ENCODE measurements around the gene ITSN1.

ITSN1 gene

DNA sequence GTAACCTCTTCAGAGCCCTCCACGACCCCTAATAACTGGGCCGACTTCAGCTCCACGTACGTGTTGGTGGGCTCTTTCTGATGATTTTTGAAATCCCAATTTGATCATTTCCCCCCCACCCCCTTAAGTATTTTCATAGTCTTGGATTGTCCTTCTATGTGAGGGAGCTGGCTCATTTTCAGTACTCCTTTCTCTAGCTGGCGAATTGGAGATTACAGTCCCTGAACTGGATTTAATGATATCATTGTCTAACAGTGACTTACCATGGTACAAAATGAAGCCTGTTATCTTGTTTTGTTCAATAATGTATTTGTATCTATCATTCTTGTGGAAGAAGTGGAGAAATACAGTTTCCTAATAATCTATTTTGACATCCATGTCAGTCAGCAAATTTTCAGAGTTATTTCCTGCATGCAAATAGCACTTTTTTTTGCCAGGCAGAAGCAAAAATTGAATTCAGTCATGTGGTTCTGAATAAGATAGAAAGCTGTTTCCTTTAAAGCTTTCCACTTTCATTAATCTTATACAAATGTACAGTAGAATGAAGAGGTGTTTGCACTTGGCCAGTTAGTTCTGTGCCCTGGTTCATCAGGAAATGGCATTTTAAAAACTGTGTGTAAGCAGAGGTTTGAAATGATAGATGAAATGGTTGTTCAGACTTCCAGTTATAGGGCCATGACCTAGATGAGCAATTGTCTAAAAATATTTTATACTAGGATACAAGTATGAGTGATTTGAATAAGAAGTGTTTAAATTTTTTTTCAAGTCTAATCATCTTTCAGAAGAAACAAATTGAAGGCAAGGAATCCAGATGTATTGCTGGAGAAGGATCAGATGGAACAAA lies 169.1 kb downstream of the ITSN1 start:
- Histone ChIP-seq H3K27me3 (ENCODE audit: control insufficient read depth in 1 of 2, insufficient read depth in 2 of 2, low read length in 2 of 2) (no peaks in the 10 kb centered on the region), H3K27ac (ENCODE audit: low read length) (no peak overlapping the region), H3K36me3 (ENCODE audit: control insufficient read depth in 2 of 2, insufficient read depth in 2 of 2, low read length in 2 of 2) (peaks cover 11 to 15% of the 10 kb centered on the region in 2 donors), H3K4me3 (ENCODE audit: low read length in 2 of 2) (peak overlapping the region in 1 of 2 donors; percentile 22), H3K9me3 (ENCODE audit: control insufficient read depth in 2 of 2, low read length in 2 of 2) (no peaks in the 10 kb centered on the region), H3K9ac (ENCODE audit: low read length in 2 of 2) (peak overlapping the region in 1 of 2 donors; percentile 13), H3K4me1 (ENCODE audit: control insufficient read depth, insufficient read depth, low read length) (peaks cover 7% of the 10 kb centered on the region)

DNA sequence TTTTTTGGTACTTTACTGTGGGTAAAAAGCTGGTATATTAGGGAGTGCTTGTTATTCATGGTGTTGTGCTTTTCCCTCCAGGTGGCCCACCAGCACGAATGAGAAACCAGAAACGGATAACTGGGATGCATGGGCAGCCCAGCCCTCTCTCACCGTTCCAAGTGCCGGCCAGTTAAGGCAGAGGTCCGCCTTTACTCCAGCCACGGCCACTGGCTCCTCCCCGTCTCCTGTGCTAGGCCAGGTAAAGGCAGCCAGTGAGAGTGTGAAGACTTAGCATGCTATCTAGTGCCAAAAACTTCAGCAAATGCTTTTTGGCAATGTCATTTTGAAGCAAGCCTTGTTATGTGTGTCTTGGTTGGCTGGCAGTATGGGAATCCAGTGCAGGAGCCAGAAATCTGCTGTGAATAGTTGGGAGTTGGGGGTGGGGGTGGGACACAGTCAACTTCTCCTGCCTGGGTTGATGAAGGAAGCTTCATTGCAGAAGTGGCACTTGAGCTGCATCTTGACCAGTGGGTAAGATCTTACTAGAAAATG lies 171.6 kb downstream of the ITSN1 start:
- Histone ChIP-seq H3K27me3 (ENCODE audit: control insufficient read depth in 1 of 2, insufficient read depth in 2 of 2, low read length in 2 of 2) (no peaks in the 10 kb centered on the region), H3K36me3 (ENCODE audit: control insufficient read depth in 2 of 2, insufficient read depth in 2 of 2, low read length in 2 of 2) (peaks cover 16 to 25% of the 10 kb centered on the region in 2 donors), H3K9ac (ENCODE audit: low read length in 2 of 2) (no peak overlapping the region), H3K9me3 (ENCODE audit: control insufficient read depth in 2 of 2, low read length in 2 of 2) (no peaks in the 10 kb centered on the region), H3K4me1 (ENCODE audit: control insufficient read depth, insufficient read depth, low read length) (peaks cover 7% of the 10 kb centered on the region), H3K27ac (ENCODE audit: low read length) (no peak overlapping the region), H3K4me3 (ENCODE audit: low read length in 2 of 2) (no peak overlapping the region)

DNA sequence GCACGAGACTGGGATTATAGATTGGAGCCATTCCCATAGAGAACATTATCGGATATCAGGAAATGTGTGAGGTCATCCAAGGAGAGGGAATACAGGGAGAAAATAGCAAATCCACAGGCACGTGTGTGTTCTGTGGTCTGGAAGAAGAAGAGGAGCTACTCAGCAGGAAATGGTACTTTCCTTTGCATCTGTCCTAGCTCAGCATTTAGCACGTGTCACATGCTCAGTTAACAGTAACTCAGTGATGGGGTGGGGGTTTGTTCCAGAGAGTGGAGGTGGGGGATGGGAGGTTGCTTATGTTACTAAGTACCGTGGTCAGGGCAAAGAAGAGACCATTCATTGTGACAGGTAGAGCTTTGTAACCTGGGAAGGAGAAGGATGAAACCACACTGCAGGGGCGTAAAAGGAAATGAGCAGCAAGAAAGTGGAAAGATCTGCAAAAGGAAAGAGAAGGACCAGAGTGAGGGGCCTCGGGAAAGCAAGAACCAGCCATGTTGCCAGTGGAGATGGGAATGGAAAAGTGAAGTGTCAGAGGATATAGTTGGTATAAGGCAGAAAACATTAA lies 172.9 kb downstream of the ITSN1 start:
- Histone ChIP-seq H3K4me1 (ENCODE audit: control insufficient read depth, insufficient read depth, low read length) (peaks cover 7% of the 10 kb centered on the region), H3K36me3 (ENCODE audit: control insufficient read depth in 2 of 2, insufficient read depth in 2 of 2, low read length in 2 of 2) (peaks cover 17 to 25% of the 10 kb centered on the region in 2 donors)

DNA sequence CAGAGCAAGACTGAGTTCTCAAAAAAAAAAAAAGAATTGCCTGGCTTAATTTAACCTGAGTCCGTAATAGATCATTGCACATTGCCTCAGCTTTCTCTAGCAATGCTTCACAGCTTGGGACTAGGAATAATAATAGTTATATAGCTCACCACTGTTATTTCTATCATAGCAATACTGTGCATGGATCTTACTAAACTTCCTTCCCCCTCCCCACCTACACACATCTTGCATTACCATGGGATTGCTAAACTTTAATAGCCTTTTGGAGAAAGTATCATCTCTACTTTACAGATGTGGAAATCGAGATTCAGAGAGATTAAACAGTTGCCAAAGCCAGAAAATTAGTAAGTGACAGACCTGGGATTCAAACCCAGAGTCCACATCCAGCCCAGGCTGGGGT lies 173.9 kb downstream of the ITSN1 start:
- no peak overlapping the region for H3K4me3 ChIP-seq (ENCODE audit: low read length in 2 of 2)
- no peak overlapping the region for H3K9ac ChIP-seq (ENCODE audit: low read length in 2 of 2)
- H3K9me3 ChIP-seq (ENCODE audit: control insufficient read depth in 2 of 2, low read length in 2 of 2), result no peaks in the 10 kb centered on the region
- H3K36me3 ChIP-seq (ENCODE audit: control insufficient read depth in 2 of 2, insufficient read depth in 2 of 2, low read length in 2 of 2), result peaks cover 19 to 25% of the 10 kb centered on the region in 2 donors
- H3K4me1 ChIP-seq (ENCODE audit: control insufficient read depth, insufficient read depth, low read length), result no peaks in the 10 kb centered on the region
- no peaks in the 10 kb centered on the region for H3K27me3 ChIP-seq (ENCODE audit: control insufficient read depth in 1 of 2, insufficient read depth in 2 of 2, low read length in 2 of 2)
- H3K27ac ChIP-seq (ENCODE audit: low read length), result no peak overlapping the region

More for the DNA sequence above, 172.9 kb downstream of the ITSN1 start:
- H3K9me3 ChIP-seq (ENCODE audit: control insufficient read depth in 2 of 2, low read length in 2 of 2), result no peaks in the 10 kb centered on the region
- H3K27ac ChIP-seq (ENCODE audit: low read length), result no peak overlapping the region
- H3K27me3 ChIP-seq (ENCODE audit: control insufficient read depth in 1 of 2, insufficient read depth in 2 of 2, low read length in 2 of 2), result no peaks in the 10 kb centered on the region
- H3K9ac ChIP-seq (ENCODE audit: low read length in 2 of 2), result no peak overlapping the region
- H3K4me3 ChIP-seq (ENCODE audit: low read length in 2 of 2), result no peak overlapping the region

DNA sequence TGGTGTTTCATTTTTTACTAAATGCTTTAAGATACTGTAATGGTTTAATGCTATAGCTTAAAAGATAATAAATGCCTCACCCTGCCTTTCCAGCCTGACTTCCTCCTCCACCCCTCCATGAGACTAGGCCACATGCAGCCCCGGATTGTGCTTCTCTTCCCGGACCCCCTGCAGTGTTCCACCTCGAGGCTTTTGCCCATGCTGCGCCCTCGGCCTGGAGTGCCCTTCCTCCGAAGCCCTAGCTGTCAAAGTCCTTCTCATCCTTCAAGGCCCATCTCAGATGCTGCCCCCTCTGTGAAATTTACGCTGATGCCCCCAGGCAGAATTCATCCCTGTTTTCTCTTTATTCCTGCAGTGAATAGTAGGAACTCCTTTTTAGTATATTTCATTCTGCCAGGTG lies 174.8 kb downstream of the ITSN1 start:
- Histone ChIP-seq H3K9ac (ENCODE audit: low read length in 2 of 2) (no peak overlapping the region), H3K4me3 (ENCODE audit: low read length in 2 of 2) (no peak overlapping the region), H3K9me3 (ENCODE audit: control insufficient read depth in 2 of 2, low read length in 2 of 2) (no peaks in the 10 kb centered on the region), H3K4me1 (ENCODE audit: control insufficient read depth, insufficient read depth, low read length) (no peaks in the 10 kb centered on the region), H3K27ac (ENCODE audit: low read length) (no peak overlapping the region), H3K36me3 (ENCODE audit: control insufficient read depth in 2 of 2, insufficient read depth in 2 of 2, low read length in 2 of 2) (peaks cover 19 to 25% of the 10 kb centered on the region in 2 donors), H3K27me3 (ENCODE audit: control insufficient read depth in 1 of 2, insufficient read depth in 2 of 2, low read length in 2 of 2) (no peaks in the 10 kb centered on the region)

DNA sequence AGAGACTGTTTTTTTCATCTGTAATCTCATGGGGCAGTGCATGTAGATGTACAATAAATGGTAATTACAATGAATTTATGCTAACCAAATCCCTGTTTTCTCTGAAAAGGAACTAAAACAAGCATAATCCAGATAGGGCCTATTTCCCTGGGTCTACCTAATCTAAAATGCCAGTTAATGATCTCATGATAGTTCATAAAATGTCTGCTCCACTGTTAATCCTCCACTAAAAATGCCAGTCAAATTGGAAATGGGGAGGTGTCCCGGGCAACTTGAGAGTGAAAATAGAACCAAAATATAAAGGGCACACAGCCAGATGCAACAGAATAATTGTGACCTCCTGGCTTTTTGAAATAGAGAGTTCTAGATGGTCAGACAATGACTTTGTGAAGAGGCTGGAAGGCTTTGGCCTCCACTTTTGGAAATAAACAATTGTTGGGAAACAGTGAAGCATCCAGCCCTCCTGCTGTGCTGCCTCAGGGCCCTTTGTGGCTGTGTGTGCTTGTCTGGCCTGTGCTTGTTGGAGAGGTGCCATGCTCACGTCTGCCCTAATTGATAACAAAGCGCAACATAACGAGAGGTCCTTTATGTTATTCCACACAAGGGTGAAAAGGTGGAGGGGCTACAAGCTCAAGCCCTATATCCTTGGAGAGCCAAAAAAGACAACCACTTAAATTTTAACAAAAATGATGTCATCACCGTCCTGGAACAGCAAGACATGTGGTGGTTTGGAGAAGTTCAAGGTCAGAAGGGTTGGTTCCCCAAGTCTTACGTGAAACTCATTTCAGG lies 175.6 kb downstream of the ITSN1 start:
- no peaks in the 10 kb centered on the region for H3K9me3 ChIP-seq (ENCODE audit: control insufficient read depth in 2 of 2, low read length in 2 of 2)
- no peak overlapping the region for H3K9ac ChIP-seq (ENCODE audit: low read length in 2 of 2)
- H3K4me3 ChIP-seq (ENCODE audit: low read length in 2 of 2), result no peak overlapping the region
- H3K27me3 ChIP-seq (ENCODE audit: control insufficient read depth in 1 of 2, insufficient read depth in 2 of 2, low read length in 2 of 2), result no peaks in the 10 kb centered on the region
- peaks cover 19 to 25% of the 10 kb centered on the region in 2 donors for H3K36me3 ChIP-seq (ENCODE audit: control insufficient read depth in 2 of 2, insufficient read depth in 2 of 2, low read length in 2 of 2)
- H3K4me1 ChIP-seq (ENCODE audit: control insufficient read depth, insufficient read depth, low read length), result no peaks in the 10 kb centered on the region
- no peak overlapping the region for H3K27ac ChIP-seq (ENCODE audit: low read length)

DNA sequence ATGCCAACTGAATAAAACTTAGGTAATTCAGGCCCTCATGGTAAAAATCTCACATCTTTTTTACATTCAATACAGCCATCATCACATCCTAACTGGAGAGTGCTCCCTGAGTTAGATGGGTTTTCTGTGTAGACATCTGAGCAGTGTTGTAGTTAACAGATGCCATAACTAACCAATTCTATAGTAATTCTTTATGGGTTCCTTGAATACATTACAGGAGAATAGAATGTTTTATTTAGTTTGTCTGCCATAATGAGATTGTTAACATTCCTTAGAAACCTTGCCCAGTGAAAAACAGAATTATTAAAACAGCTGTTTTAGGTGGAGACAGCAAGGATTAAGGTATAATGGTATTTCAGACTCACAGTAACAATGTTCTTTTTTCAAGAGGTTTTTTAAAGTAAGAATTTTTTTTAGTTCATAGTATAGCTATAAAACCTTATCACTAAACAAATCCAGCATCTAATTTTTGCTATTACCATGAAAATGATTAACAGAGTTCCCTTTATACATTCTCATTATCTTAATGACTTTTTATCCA lies 178.0 kb downstream of the ITSN1 start:
- H3K9ac ChIP-seq (ENCODE audit: low read length in 2 of 2), result no peak overlapping the region
- H3K4me3 ChIP-seq (ENCODE audit: low read length in 2 of 2), result no peak overlapping the region
- peaks cover 5% of the 10 kb centered on the region for H3K4me1 ChIP-seq (ENCODE audit: control insufficient read depth, insufficient read depth, low read length)
- no peak overlapping the region for H3K27ac ChIP-seq (ENCODE audit: low read length)
- H3K27me3 ChIP-seq (ENCODE audit: control insufficient read depth in 1 of 2, insufficient read depth in 2 of 2, low read length in 2 of 2), result no peaks in the 10 kb centered on the region
- no peaks in the 10 kb centered on the region for H3K9me3 ChIP-seq (ENCODE audit: control insufficient read depth in 2 of 2, low read length in 2 of 2)
- H3K36me3 ChIP-seq (ENCODE audit: control insufficient read depth in 2 of 2, insufficient read depth in 2 of 2, low read length in 2 of 2), result peaks cover 9 to 14% of the 10 kb centered on the region in 2 donors

DNA sequence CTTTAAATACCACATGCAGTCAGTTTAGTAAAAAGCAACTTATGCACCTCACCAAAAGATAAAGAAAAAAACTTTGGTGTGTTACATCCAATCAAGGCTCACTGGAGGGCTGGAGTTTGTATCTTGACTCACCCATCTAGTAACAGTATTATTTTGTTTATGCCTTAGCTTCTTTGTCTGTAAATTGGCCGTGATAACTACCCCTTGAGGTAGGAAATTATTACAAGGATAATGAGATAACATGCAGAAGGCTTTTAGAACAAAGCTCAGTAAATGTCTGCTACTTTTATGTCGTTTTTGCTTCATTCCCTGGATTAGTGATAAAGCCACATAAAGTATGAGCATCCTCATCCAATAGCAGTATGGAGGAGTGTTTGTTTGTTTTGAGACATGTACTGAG lies 178.5 kb downstream of the ITSN1 start:
- H3K4me1 ChIP-seq (ENCODE audit: control insufficient read depth, insufficient read depth, low read length), result peaks cover 5% of the 10 kb centered on the region

DNA sequence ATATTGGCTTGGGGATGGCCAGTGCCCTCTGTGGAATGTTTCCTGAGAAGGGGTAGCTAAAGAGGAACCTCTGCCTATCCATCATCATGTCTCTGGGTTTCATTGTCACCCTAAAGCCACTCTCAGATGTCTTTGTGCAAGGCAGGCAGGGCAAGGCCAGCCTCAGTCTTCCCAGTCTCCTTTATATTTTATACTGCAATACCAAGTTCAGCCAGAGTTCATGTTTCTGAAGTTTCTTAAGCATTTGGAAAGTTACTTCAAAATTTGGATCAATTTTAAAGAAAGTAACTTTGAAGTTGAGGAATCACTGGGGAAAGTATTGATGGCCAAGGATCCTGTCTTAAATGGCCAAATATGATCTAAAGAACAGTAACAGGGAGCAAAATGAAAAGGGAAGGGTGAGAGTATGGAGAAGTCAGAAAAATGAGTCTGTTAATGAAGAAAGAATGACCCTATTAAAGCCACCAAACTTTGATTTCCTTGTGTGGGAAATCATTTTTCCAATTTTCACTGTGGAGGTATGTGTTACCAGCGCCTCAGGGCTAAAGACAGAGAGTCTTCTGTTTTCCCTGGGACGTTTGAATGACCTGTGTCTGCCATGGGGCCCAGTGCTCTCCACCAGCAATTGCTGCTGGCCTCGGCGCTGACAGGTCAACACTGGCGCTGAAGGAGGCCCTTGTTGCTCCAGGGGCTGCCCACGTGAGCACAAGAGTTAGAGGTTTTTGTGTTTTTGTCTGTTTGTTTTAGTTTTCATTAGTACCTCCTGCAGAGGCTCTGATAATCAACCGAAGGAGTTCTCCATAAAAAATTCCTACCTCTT lies 179.4 kb downstream of the ITSN1 start:
- H3K9ac ChIP-seq (ENCODE audit: low read length in 2 of 2), result no peak overlapping the region
- no peaks in the 10 kb centered on the region for H3K27me3 ChIP-seq (ENCODE audit: control insufficient read depth in 1 of 2, insufficient read depth in 2 of 2, low read length in 2 of 2)
- no peak overlapping the region for H3K4me3 ChIP-seq (ENCODE audit: low read length in 2 of 2)
- H3K27ac ChIP-seq (ENCODE audit: low read length), result no peak overlapping the region
- H3K4me1 ChIP-seq (ENCODE audit: control insufficient read depth, insufficient read depth, low read length), result peaks cover 15% of the 10 kb centered on the region
- peaks cover 8 to 10% of the 10 kb centered on the region in 2 donors for H3K36me3 ChIP-seq (ENCODE audit: control insufficient read depth in 2 of 2, insufficient read depth in 2 of 2, low read length in 2 of 2)
- no peaks in the 10 kb centered on the region for H3K9me3 ChIP-seq (ENCODE audit: control insufficient read depth in 2 of 2, low read length in 2 of 2)

More for the DNA sequence above, 178.5 kb downstream of the ITSN1 start:
- Histone ChIP-seq H3K36me3 (ENCODE audit: control insufficient read depth in 2 of 2, insufficient read depth in 2 of 2, low read length in 2 of 2) (peaks cover 8 to 13% of the 10 kb centered on the region in 2 donors), H3K27ac (ENCODE audit: low read length) (no peak overlapping the region), H3K9ac (ENCODE audit: low read length in 2 of 2) (no peak overlapping the region), H3K9me3 (ENCODE audit: control insufficient read depth in 2 of 2, low read length in 2 of 2) (no peaks in the 10 kb centered on the region), H3K27me3 (ENCODE audit: control insufficient read depth in 1 of 2, insufficient read depth in 2 of 2, low read length in 2 of 2) (no peaks in the 10 kb centered on the region), H3K4me3 (ENCODE audit: low read length in 2 of 2) (no peak overlapping the region)
